ENCODE results near the gene DPP7.

Gene DPP7

GRCh38 chr9:137082222-137082924 is 32.2 kb downstream of the DPP7 start:
- Histone ChIP-seq H3K27ac (peak overlapping the region; percentile 91), H3K4me3 (ENCODE audit: low read depth, low read length) (no peak overlapping the region), H3K27me3 (ENCODE audit: insufficient read depth, low read depth, severe bottlenecking) (no peaks in the 10 kb centered on the region), H3K9me3 (ENCODE audit: severe bottlenecking) (no peaks in the 10 kb centered on the region), H3K36me3 (peaks cover 56% of the 10 kb centered on the region)
- DNase-seq = no peak
- TF ChIP-seq CTCF (IDR thresholded peaks at IDR 0.05; ENCODE audit: low read depth, low read length) = no peak

- H3K36me3 ChIP-seq = peaks cover 56% of the 10 kb centered on the region
- H3K4me3 ChIP-seq (ENCODE audit: low read depth, low read length) = no peak overlapping the region
- DNase-seq = no peak
- no peaks in the 10 kb centered on the region for H3K27me3 ChIP-seq (ENCODE audit: insufficient read depth, low read depth, severe bottlenecking)
- TF ChIP-seq CTCF (IDR thresholded peaks at IDR 0.05; ENCODE audit: low read depth, low read length) = no peak
- H3K9me3 ChIP-seq (ENCODE audit: severe bottlenecking) = no peaks in the 10 kb centered on the region
- H3K27ac ChIP-seq = no peak overlapping the region
These were observed 34.0 kb downstream of the DPP7 start for GRCh38 chr9:137080260-137081122.

- H3K36me3 ChIP-seq = peaks cover 52% of the 10 kb centered on the region
These were observed 35.1 kb downstream of the DPP7 start for GRCh38 chr9:137079401-137079787.

GRCh38 chr9:137078701-137079400 is 35.7 kb downstream of the DPP7 start:
- no peaks in the 10 kb centered on the region for H3K27me3 ChIP-seq (ENCODE audit: insufficient read depth, low read depth, severe bottlenecking)
- H3K4me3 ChIP-seq (ENCODE audit: low read depth, low read length) = no peak overlapping the region
- DNase-seq = no peak
- no peaks in the 10 kb centered on the region for H3K9me3 ChIP-seq (ENCODE audit: severe bottlenecking)
- H3K36me3 ChIP-seq = peaks cover 47% of the 10 kb centered on the region
- TF ChIP-seq CTCF (IDR thresholded peaks at IDR 0.05; ENCODE audit: low read depth, low read length) = no peak
- no peak overlapping the region for H3K27ac ChIP-seq

More at GRCh38 chr9:137079401-137079787, 35.1 kb downstream of the DPP7 start:
- Histone ChIP-seq H3K27me3 (ENCODE audit: insufficient read depth, low read depth, severe bottlenecking) (no peaks in the 10 kb centered on the region), H3K9me3 (ENCODE audit: severe bottlenecking) (no peaks in the 10 kb centered on the region), H3K4me3 (ENCODE audit: low read depth, low read length) (no peak overlapping the region), H3K27ac (no peak overlapping the region)
- no peak for TF ChIP-seq CTCF (IDR thresholded peaks at IDR 0.05; ENCODE audit: low read depth, low read length)
- DNase-seq = no peak

- no peak for DNase-seq
- Histone ChIP-seq H3K27ac (peak overlapping the region; percentile 92), H3K9me3 (ENCODE audit: severe bottlenecking) (no peaks in the 10 kb centered on the region), H3K27me3 (ENCODE audit: insufficient read depth, low read depth, severe bottlenecking) (no peaks in the 10 kb centered on the region), H3K4me3 (ENCODE audit: low read depth, low read length) (peak overlapping the region; percentile 74), H3K36me3 (peaks cover 43% of the 10 kb centered on the region)
- no peak for TF ChIP-seq CTCF (IDR thresholded peaks at IDR 0.05; ENCODE audit: low read depth, low read length)
These were observed 36.5 kb downstream of the DPP7 start for GRCh38 chr9:137077758-137078693.
